ENCODE results near the gene DNASE2B.
"Not testable (repeated sequence)": the region's sequence is repeated elsewhere in the genome, so short reads cannot be mapped to it uniquely, and the experiment has no call there.

DNASE2B gene

DNA sequence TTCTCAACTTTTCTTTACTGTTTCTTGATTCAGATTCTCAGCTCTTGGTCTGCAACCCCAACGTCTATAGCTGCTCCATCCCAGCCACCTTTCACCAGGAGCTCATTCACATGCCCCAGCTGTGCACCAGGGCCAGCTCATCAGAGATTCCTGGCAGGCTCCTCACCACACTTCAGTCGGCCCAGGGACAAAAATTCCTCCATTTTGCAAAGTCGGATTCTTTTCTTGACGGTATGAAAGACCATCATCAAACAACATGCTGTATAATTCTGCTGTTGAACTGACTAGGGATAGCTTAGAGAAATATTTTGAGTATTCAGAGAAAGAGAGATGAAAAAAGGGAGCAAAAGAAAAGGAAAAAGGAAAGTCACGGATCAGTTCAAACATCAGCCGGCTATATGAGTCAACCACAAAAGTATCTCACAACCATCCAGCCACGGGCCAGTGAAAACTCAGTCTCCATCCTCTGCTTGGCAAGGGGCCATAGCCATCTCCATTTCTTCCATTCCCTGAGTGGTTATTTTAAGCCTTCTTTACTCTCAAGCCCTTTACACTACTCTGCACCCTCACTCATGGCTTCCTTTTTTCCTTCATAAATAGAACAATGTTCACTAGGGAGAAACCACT, 14.1 kb downstream of the DNASE2B start:
- DNase-seq (ENCODE audit: low read depth, low spot score), result peak; percentile 26

DNA sequence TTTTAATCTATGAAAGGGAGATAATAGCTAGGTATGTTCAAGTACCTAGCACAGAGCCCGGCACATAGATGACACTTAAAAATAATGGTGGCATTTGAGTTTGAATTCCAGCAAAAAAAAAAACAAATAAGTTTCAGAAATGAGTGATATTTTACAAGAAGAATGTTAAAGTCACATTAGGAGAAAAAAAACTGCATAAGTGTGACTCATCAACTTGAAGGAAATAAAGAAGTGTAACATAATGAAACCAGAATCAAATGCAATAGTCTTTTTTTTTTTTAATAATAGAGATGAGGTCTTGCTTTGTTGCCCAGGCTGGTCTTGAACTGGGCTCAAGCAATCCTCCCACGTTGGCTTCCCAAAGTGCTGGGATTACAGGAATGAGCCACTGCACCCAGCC, 17.1 kb downstream of the DNASE2B start:
- no peak for DNase-seq (ENCODE audit: low read depth, low spot score)

DNA sequence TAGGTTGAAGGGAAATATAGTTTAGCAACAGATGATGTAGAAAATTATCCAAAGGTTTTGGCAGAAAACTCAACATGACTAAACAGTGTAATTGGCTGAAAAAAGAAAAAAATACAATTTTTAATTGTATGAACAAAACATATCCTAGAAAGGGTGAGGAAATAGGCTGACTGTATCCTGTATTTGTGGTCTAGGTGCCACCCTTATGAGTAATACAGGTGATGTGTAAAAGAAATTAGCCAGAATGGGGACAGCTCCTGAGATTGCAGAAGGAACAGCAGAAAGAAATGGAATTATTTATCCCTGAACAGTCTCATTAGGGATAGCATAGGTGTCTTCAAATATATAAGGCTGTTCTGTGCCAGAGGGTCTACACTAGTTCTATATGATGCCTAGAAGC, 24.6 kb downstream of the DNASE2B start:
- no peak for DNase-seq (ENCODE audit: low read depth, low spot score)

DNA sequence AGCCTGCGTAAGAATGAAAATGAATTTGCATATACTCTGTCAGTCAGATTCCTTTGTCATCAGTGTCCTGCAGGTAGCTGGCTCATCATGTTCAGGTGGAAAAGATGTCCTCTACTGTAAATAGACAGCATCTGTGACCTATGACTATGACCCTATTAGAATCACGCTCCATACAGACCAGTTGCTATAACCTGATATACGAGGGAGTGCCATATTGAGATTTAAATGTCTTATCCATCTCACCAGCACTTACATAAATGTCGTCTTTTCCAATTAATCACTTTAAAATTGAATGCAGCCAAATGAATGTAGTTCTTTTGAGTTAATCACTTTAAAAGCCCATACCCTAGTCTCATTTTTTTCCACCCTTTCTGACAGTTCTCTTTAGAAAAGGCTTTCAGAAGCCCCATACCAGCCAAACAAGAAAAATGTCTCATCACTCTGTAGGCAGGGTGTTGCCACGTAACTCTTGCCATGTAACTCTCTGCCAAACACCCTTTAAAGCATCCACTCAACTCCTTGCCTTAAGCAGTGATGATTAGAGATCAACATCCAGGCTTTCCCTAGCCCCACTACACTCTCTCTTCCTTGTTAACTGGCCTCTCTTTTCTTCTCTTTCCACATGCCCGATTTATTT, 26.3 kb downstream of the DNASE2B start:
- no peak for DNase-seq (ENCODE audit: low read depth, low spot score)

DNA sequence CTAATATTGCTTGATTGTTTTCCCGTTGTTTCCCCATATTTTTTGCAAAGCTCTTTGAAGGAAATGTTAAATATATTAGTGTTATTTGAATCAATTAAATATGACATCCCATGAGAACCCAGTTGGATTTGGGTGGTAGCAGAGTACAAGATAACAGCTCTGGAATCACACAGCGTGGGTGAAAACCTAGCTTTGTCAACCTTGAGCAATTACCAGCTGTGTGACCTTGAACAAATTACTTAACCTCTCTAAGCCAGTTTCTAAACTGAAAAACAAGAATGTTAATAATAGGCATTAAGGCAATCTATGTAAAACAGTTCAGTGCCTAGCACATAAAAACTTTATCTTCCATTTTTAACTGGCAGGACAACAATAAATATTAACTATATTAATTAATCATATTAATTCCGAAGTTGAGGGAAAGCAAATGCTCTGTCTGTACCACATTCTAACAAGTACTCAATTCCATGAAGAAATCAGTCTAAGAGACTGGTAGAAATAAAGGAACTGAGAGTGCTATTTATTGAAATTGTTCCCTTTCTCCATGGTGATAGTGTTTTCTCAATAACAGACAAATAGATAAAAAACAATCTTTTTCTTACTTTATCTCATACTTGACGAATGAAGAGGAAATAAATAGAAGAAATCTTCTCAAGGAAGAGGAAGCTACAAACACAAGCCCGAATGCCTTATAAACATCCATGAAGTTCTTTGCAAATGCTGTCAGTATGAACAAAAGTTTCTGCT, 27.0 kb downstream of the DNASE2B start:
- no peak for DNase-seq (ENCODE audit: low read depth, low spot score)

DNA sequence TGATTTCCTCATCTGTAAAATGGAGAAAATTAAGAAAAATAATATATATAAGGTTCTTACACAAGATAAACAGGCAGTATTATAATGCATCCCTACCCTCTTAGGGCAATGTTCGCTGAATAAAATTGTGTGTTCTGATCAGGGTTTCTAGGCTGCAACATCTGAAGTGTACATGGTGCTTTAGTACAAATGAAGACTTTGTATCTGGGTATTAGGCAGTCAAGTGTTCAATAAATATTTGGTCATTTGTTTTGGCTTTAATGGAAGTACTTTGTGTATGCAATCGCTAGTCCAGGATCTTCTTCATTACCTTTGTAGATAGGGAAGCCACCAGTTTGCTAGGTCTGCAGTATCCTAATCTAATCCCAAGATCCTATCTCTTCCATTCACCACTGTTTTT, 28.1 kb downstream of the DNASE2B start:
- no peak for DNase-seq (ENCODE audit: low read depth, low spot score)

DNA sequence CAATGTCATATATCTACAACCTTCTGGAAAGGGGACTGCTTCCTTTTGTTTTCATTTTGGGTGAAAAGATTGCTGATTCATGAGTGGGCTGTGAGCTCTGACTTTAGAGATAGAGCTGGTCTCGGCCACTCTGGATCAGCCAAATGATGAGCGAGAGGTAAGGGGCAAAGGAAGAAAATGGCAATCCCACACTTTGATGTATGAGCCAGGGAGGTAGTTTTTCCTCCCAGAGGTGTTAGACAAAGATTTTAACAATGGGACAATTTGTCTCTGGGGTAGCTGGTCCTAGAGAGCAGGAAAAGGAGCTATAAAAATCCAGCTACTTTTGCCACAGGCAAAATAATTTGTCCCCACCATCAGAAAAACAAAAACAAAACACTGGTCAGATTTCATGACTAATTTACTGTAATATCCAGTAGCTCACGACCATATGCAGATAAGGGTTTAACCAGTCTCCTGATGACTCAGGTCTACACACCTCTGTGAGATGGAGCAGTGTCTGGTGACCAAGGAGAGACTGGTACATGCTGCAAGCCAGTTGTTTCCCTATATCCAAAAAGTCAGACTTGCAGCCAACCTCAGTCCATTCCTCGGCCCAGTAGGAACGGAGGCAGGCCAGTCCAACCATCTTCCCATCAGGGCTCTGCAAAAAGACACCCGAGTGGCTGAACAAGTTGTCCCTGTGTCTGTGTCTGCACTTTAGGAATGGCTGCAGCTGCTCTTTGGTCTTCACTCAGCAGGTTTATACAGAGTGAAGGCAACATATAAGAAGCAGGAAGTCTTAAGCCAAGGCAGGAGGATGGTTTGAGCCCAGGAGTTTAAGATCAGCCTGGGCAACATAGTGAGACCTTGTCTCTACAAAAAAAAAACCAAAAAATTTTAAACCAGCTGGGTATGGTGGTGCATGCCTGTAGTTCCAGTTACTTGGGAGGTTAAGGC, 29.2 kb downstream of the DNASE2B start:
- DNase-seq (ENCODE audit: low read depth, low spot score), result no peak

DNA sequence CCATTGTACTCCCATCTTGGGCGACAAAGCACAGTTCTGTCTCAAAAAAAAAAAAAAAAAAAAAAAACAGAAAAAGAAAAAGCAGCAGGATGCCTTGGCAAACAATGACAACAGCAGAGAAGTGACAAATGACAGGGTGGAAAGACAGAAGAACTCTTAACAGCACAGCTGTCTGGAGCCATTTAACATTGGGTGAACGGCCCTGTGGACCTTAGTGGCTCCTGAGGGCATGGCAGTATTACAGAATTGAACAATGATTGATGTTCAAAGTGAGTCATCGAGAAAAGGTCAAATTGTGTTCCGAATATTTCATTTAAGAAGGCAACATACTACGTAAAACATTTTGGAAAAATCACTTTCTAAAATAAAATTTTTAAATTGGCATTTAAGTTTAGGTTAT, 30.0 kb downstream of the DNASE2B start:
- no peak for DNase-seq (ENCODE audit: low read depth, low spot score)

DNA sequence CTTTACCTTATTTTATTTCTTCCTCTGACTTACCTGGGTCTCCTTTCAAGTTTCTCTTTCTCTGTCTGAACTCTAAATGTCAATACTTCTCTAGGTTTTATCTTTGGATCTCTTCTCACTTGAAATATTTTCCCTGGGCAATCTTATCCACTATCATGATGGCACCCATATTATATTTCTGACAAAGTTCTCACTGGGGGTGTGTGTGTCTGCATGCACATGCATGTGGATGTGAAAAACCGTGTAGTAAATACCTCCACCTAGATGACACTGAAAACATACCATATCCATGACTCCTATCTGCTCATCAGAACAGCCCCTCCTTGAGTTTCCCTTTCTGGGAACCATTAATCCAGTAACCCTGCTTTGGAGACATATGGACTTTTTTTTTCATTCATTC, 30.9 kb downstream of the DNASE2B start:
- DNase-seq (ENCODE audit: low read depth, low spot score), result no peak

DNA sequence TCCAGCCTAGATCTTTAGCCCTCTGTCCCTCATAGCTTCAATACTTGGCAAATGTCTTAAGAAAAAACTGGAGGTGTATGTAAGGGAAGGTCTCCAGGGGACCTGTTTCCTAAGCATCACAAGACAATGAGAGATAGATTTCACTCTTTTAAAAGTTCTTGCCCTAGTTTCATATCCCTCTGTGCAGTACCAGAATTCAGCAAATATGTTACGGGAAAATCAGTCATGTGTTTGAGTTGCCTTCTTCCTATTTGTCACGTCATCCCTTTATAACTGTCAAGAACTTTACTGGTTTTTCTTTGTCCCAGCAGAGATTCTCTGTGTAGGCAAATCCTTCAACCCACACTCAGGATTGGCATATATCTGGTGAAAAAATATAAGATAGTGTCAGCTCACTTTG, 32.3 kb downstream of the DNASE2B start:
- DNase-seq (ENCODE audit: low read depth, low spot score), result no peak

DNA sequence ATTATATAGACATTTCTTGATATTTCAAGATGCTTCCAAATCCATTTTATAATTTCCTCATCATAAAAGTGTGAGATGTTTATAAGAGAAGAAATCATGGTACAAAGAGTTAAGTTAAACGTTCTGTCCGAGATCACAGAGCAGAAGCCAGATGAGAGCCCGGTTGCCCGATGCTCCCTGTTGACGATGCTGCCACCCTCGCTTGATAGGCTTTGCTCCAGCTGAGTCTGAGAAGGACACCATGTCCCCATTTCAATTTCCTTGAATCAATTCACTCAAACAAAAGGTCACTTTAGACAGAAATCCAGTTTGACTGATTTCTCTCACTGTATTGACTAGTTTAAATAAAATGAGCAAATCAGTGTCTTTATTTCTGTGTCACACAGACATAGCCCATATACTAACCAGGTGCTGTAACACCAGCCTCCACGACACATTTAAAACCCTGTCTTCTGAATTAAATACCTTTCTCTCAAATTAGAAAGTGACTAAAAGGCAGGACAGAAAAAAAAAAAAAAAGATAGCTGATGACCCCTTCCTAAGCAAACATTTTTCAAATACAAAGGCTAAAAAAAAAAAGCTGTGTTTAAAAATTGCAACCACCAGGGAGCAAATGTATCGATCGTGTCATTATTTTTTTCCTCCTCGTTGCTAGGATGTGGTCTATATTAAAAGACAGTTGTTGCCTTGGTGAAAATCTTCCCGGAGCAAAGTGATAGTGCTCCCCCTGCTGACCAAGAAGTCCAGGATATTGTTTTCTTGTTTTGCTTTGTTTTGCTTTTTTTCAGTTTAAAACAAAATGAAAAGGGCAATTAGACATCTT, 35.2 kb downstream of the DNASE2B start:
- DNase-seq (ENCODE audit: low read depth, low spot score), result peak; percentile 45

DNA sequence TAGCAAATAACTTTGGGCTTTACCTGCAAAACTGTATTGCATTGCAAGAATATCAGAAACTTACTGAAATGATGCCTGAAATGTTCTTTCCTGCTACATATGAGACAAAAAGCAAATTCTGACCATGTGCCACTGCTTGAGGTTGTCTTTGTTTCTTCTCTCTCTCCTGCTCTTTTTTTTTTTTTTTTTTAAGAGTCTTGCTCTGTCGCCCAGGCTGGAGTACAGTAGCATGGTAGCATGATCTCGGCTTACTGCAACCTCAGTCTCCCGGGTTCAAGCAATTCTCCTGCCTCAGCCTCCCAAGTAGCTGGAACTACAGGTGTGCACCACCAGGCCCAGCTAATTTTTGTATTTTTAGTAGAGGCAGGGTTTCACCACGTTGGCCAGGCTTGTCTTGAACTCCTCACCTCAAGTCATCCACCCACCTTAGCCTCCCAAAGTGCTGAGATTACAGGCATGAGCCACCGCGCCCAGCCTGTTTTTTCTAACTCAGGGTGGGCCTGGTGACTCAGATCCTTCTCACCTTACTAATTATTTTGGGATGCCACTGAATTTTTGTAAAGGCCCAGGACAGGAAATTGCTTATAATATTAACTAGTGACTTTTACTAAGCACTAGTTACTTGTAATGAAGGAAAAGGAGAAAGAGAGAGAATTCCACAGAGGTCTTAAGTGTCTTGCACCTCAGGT, 35.9 kb downstream of the DNASE2B start:
- no peak for DNase-seq (ENCODE audit: low read depth, low spot score)

DNA sequence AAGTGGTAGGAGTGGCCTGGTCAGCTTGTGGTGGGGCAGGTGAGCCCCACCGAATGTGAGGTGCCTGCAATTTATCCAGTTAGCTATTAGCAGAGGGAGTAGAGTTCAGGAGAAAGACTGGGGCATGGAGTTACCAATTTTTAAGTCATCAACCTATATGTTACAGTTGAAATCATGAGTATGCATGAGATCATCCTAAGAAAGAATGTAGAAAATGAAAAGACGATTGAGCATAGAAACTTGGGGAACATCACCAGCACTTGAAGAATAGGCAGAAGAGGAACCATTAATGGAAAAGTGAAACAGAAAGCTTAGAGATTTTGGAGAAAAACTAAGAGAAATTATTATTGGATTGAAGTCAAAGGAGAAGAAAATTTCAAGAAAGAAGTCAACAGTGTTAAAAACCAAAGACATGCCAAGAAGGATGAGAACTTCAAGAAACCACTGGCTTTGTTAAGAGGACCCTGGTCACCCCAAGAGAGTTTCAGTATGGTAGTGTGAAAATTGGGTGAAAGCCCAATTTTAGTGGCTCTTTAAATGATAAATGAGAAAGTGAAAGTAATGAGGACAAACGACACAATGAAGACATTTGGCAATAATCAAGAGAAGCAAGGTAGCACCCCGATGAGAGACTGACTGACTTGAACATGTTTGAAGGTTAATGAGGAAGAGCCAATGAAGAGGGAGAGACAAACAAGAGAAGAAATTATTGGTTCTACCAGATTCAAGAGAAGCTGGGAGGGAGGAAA, 36.7 kb downstream of the DNASE2B start:
- no peak for DNase-seq (ENCODE audit: low read depth, low spot score)

DNA sequence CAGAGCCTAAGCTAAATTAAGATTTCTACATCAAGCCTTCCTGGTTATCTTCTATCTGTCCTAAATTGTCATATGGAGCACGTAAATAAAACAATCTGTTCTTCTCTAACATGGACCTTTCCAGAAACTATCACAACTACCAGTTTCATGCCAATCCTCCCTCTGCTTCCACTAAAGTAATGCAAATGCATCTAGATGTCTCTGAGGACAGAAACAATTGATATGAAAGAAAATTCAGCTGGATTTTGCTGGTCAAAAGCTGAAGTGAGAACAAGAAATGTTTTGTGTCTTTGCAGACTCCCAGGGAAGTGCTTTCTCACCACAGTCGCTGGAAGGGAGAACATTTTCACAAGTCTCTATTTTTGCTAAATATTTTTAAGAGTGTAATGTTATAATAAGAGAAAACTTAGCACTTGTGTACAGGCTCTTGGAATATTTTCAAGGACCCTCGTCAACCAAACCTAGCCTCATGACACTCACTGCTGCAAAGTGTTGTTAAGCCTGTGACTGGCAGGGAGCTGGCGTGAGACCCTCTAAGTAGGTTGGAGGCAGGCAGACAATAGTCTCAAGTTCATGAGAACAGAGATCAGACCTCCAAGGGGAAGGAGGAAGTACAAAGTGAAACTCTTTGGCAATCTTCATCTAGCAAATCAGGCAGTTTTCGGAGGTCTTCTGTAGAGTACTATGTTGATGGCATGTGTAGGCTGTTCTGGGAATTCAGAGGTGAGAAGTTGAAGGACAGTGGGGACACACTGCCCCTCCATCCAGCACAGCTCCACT, 38.8 kb downstream of the DNASE2B start:
- no peak for DNase-seq (ENCODE audit: low read depth, low spot score)

DNA sequence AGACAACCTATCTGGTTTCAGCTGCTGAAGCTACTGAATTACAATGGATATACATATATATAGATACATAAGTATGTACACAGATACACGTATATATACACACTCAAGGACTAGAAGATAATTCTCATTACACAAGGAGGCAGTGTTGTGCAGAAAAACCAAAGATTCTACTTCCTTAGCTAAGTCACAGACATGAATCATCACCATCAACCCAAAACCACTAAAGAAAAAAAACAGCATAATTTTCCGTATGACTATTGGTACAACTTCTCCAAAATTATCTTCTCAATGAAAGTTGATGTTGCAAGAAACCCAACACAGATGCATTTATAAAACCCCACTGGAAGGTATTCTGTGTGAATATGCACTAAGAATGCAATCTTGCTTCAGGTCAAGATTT, 44.0 kb downstream of the DNASE2B start:
- DNase-seq (ENCODE audit: low read depth, low spot score), result peak; percentile 45

DNA sequence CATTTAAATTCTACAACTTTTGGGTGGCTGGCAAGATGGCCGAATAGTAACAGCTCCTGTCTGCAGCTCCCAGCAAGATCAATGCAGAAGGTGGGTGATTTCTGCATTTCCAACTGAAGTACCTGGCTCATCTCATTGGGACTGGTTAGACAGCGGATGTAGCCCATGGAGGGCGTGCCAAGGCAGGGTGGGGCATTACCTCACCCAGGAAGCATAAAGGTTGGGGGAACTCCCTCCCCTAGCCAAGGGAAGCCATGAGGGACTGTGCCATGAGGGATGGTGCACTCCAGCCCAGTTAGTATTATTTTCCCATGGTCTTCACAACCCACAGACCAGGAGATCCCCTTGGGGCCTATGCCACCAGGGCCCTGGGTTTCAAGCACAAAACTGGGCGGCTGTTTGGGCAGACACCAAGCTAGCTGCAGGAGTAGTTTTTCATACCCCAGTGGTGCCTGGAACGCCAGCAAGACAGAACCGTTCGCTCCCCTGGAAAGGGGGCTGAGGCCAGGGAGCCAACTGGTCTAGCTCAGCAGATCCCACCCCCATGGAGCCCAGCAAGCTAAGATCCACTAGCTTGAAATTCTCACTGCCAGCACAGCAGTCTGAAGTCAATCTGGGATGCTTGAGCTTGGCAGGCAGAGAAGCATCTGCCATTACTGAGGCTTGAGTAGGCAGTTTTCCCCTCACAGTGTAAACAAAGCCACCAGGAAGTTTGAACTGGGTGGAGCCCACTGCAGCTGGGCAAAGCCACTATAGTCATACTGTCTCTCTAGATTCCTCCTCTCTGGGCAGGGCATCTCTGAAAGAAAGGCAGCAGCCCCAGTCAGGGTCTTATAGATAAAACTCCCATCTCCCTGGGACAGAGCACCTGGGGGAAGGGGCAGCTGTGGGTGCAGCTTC, 44.7 kb downstream of the DNASE2B start:
- DNase-seq (ENCODE audit: low read depth, low spot score), result not testable (repeated sequence)

DNA sequence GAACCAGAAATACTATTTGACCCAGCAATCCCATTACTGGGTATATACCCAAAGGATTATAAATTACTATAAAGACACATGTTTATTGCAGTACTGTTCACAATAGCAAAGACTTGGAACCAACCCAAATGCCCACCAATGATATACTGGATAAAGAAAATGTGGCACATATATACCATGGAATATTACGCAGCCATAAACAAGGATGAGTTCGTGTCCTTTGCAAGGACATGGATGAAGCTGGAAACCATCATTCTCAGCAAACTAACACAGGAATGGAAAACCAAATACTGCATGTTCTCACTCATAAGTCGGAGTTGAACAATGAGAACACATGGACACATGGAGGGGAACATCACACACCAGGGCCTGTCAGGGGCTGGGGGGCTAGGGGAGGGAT, 50.4 kb downstream of the DNASE2B start:
- DNase-seq (ENCODE audit: low read depth, low spot score), result not testable (repeated sequence)

DNA sequence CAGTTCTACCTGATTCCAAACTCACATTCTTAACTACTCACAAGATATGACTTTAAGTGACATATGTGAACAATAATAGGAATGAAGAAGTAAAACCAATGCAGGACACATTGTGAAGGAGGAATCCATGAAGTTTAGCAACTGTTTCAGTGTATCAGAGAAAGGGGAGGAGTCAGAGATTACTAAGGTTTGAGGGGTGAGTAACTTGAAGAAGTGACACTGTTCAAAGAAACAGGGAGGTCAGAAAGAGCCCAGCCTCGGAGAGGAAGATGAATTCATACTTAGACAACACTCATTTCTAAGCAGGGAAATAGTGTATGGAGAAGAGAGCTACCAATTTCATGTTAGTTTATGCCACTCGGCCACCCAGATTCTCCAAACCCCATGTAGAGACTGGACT, 52.6 kb downstream of the DNASE2B start:
- DNase-seq (ENCODE audit: low read depth, low spot score), result no peak
